Panc1 (cell line): ENCODE data around the gene ABCG2. TPM values are rescaled to one million over a fixed set of nuclear protein-coding genes. Genes with fewer than 3 reads are reported as not detected.

Source experiments
- ATAC-seq: fragments of 200-7000 bp; cut with Tn5 transposase; 2 replicates; pipeline ENCODE4 v1.9.1; 2020; ENCODE audit warnings: mild to moderate bottlenecking, moderate library complexity
- BruUV-seq: library from RNA; stranded (reverse); fragments of 400-500 nt; replicated peaks from 2 replicates; lab custom pipeline; 2021; lab: Mats Ljungman, UMichigan
- CTCF ChIA-PET: fragments of 300-600 bp; sonication (Branson Sonifier 250); formaldehyde crosslinking; loops from one replicate; lab custom pipeline; 2022; ENCODE audit warnings: antibody characterized with exemption; lab: Charles Lee
- POLR2A ChIA-PET: fragments of 300-600 bp; sonication (Branson Sonifier 250); formaldehyde crosslinking; loops from one replicate; lab custom pipeline; 2022; ENCODE audit warnings: antibody characterized with exemption; lab: Charles Lee
- DNase-seq: peaks from one replicate; pipeline ENCODE4 v3.0.0-alpha.2; 2010; ENCODE audit warnings: low read depth, low spot score
- H3K27ac ChIP-seq: 2 replicates; pipeline ENCODE4 v1.5.1; 2011; ENCODE audit warnings: mild to moderate bottlenecking, low read length, inconsistent platforms
- H3K27me3 ChIP-seq: fragments of 200-500 bp; sonication (Bioruptor generic); 2 replicates; pipeline ENCODE4 v1.6.0; 2014; ENCODE audit warnings: low read length, inconsistent platforms; ENCODE audit not compliant: control insufficient read depth, insufficient read depth
- H3K36me3 ChIP-seq: fragments of 200-500 bp; sonication (Bioruptor generic); 2 replicates; pipeline ENCODE4 v1.5.1; 2014; ENCODE audit warnings: inconsistent platforms, mild to moderate bottlenecking, low read length, moderate library complexity; ENCODE audit not compliant: control insufficient read depth, insufficient read depth
- H3K4me1 ChIP-seq: 2 replicates; pipeline ENCODE4 v1.5.1; 2011; ENCODE audit warnings: inconsistent platforms, mild to moderate bottlenecking, low read length, moderate library complexity; ENCODE audit not compliant: control insufficient read depth, insufficient read depth
- H3K4me3 ChIP-seq, 2 experiments: 2 replicates each; pipeline ENCODE4 v1.5.1; 2011 to 2012; ENCODE audit warnings: low read depth in 2 of 2, low read length in 2 of 2, mild to moderate bottlenecking in 2 of 2, inconsistent platforms in 1 of 2, moderate library complexity in 1 of 2
- H3K9me3 ChIP-seq: fragments of 200-500 bp; sonication (Bioruptor generic); 2 replicates; pipeline ENCODE4 v1.5.1; 2014; ENCODE audit warnings: low read depth, mild to moderate bottlenecking, inconsistent platforms, low read length, moderate library complexity; ENCODE audit not compliant: control insufficient read depth, insufficient read depth
- CTCF ChIP-seq: fragments of 450-650 bp; IDR thresholded peaks from 2 replicates; pipeline ENCODE4 v1.5.1; 2017; ENCODE audit warnings: mild to moderate bottlenecking
- POLR2AphosphoS5 ChIP-seq: IDR thresholded peaks from 2 replicates; pipeline ENCODE4 v1.6.1; 2012; ENCODE audit warnings: mild to moderate bottlenecking, low read depth, low read length, moderate library complexity
- SIN3A ChIP-seq: IDR thresholded peaks from 2 replicates; pipeline ENCODE4 v1.6.1; 2012; ENCODE audit warnings: low read depth, mild to moderate bottlenecking, low read length, moderate library complexity, borderline replicate concordance; ENCODE audit not compliant: insufficient read depth
- TCF7L2 ChIP-seq: IDR thresholded peaks from 2 replicates; pipeline ENCODE4 v1.6.1; 2011; ENCODE audit warnings: mild to moderate bottlenecking, low read depth, low read length, inconsistent platforms
- in situ Hi-C: cut with HindIII; loops from 2 replicates; pipeline ENCODE4 v1.10.0; 2016; ENCODE audit warnings: low sequenced_read_pairs, low pct_unique_long_range_greater_than_20kb
- intact Hi-C: fragments of 100-400 bp; cut with micrococcal nuclease; formaldehyde crosslinking; loops from one replicate; pipeline ENCODE4 v1.10.0; 2022; ENCODE audit not compliant: unreplicated experiment
- total RNA-seq: library from RNA; stranded (reverse); gene quantifications from one replicate; pipeline ENCODE4 v1.2.1, GENCODE V29; 2021; ENCODE audit not compliant: unreplicated experiment
- TF ChIP-seq, protein P1 (sequence below), 2 experiments: IDR thresholded peaks; 2 replicates each; pipeline ENCODE4 v1.6.1; 2011 to 2012; ENCODE audit warnings: low read depth in 2 of 2, control low read depth in 1 of 2, low read length in 1 of 2, mild to moderate bottlenecking in 1 of 2, moderate library complexity in 1 of 2; ENCODE audit not compliant: insufficient read depth in 1 of 2

The ABCG2 gene
- total RNA-seq, 1 experiment from 2014 or later: 63.3 TPM

DNA sequence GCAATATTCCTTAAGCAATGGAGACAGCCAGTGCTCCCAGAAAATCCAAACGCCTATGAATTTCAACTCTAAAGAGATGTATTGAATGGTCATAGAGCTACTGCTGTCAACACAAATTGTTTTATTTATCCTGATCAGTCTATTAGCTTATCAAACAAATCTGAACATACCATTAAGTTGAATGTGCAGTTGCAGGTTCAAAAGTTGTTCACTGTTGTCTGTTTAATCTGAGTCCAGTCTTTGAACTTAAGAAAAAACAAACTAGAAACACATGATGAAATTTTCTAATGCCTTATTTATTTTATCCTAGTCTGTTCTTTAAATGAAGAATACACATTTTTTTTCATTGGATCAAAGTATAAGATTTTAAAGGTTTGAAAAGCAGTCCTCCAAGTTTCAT lies 77.8 kb downstream of the ABCG2 start:
- Histone ChIP-seq H3K4me3 (no peak overlapping the region), H3K4me1 (no peaks in the 10 kb centered on the region), H3K27me3 (no peaks in the 10 kb centered on the region), H3K27ac (no peak overlapping the region), H3K36me3 (no peaks in the 10 kb centered on the region), H3K9me3 (no peaks in the 10 kb centered on the region)
- CTCF ChIA-PET: no interaction called here
- no TSS peak for BruUV-seq
- DNase-seq (no peak), ATAC-seq (no peak)
- POLR2A ChIA-PET: interaction anchor here (0.6 kb wide), 1 partner anchor 23 kb away, joined by 5 read pairs; no protein-coding TSS in a partner anchor
- intact Hi-C loops (no loop called here), in situ Hi-C loops (no loop called here)
- TF ChIP-seq POLR2AphosphoS5 (no peak), SIN3A (no peak), TCF7L2 (no peak), CTCF (no peak)
- TF ChIP-seq, protein P1, sequence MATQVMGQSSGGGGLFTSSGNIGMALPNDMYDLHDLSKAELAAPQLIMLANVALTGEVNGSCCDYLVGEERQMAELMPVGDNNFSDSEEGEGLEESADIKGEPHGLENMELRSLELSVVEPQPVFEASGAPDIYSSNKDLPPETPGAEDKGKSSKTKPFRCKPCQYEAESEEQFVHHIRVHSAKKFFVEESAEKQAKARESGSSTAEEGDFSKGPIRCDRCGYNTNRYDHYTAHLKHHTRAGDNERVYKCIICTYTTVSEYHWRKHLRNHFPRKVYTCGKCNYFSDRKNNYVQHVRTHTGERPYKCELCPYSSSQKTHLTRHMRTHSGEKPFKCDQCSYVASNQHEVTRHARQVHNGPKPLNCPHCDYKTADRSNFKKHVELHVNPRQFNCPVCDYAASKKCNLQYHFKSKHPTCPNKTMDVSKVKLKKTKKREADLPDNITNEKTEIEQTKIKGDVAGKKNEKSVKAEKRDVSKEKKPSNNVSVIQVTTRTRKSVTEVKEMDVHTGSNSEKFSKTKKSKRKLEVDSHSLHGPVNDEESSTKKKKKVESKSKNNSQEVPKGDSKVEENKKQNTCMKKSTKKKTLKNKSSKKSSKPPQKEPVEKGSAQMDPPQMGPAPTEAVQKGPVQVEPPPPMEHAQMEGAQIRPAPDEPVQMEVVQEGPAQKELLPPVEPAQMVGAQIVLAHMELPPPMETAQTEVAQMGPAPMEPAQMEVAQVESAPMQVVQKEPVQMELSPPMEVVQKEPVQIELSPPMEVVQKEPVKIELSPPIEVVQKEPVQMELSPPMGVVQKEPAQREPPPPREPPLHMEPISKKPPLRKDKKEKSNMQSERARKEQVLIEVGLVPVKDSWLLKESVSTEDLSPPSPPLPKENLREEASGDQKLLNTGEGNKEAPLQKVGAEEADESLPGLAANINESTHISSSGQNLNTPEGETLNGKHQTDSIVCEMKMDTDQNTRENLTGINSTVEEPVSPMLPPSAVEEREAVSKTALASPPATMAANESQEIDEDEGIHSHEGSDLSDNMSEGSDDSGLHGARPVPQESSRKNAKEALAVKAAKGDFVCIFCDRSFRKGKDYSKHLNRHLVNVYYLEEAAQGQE (IDR thresholded peaks at IDR 0.05; ENCODE audit: insufficient read depth in 1 of 2, low read depth in 2 of 2, low read length in 1 of 2): no peak

- TF ChIP-seq SIN3A (no peak), POLR2AphosphoS5 (no peak), CTCF (no peak), TCF7L2 (no peak)
- TF ChIP-seq, protein P1 (IDR thresholded peaks at IDR 0.05; ENCODE audit: insufficient read depth in 1 of 2, low read depth in 2 of 2, low read length in 1 of 2): no peak
- ATAC-seq (no peak), DNase-seq (no peak)
- H3K27me3 ChIP-seq: no peaks in the 10 kb centered on the region
- ChIA-PET POLR2A (no interaction called here), CTCF (no interaction called here)
- no peaks in the 10 kb centered on the region for H3K36me3 ChIP-seq
- no TSS peak for BruUV-seq
- no peak overlapping the region for H3K4me3 ChIP-seq
- H3K4me1 ChIP-seq: no peaks in the 10 kb centered on the region
- H3K27ac ChIP-seq: no peak overlapping the region
- in situ Hi-C loops: no loop called here
- intact Hi-C loops: no loop called here
- H3K9me3 ChIP-seq: no peaks in the 10 kb centered on the region
Observed at GRCh38 chr4:88078579-88078978, 79.9 kb downstream of the ABCG2 start.
